ENCODE results near the gene C12orf42. TPM values are rescaled to one million over a fixed set of nuclear protein-coding genes. Genes with fewer than 3 reads are reported as not detected.
A peak's percentile ranks its signal among the peaks of the same experiment; 100 is the strongest.

The C12orf42 gene
- total RNA-seq, 1 experiment from 2014 or later: 0.37 TPM

- no peak for TF ChIP-seq ATF1 (CRISPR knock-in tag; IDR thresholded peaks at IDR 0.05)
Measured at GRCh38 chr12:103353913-103354312, 141.9 kb downstream of the C12orf42 start (continued).

DNA sequence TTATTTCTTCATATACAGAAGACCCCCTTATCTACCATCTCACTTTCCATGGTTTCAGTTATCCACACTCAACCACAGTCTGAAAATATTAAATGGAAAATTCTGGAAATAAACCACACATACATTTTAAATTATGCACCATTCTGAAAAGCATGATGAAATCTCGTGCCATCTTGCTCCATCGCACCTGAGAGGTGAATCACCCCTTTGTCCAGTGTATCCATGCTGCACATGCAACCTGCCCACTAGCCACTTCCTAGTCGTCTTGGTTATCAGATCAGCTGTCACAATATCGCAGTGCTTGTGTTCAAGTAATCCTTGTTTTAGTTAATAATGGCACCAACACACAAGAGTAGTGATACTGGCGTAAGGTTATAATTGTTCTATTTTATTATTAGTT is 145.7 kb downstream of the C12orf42 start:
- Mint-ChIP-seq H3K27me3 (ENCODE audit: low read depth) (no peaks in the 10 kb centered on the region), H3K4me3 (no peak overlapping the region), H3K36me3 (no peaks in the 10 kb centered on the region), H3K4me1 (0 out of 2 replicates have a peak, but pooled peaks cover 3% of the 10 kb centered on the region), H3K27ac (no peak overlapping the region), H3K9me3 (peaks cover 6% of the 10 kb centered on the region; the same call in 1 of the 2 replicates)
- ATAC-seq (no peak), DNase-seq (ENCODE audit: low spot score) (no peak)
- ChIA-PET POLR2A (no interaction called here), CTCF (no interaction called here)
- TF ChIP-seq GABPB1 (CRISPR knock-in tag; IDR thresholded peaks at IDR 0.05): 0 out of 2 replicates have a peak, but pooled peaks have one; percentile 41
- no peak for TF ChIP-seq NR1H2 (CRISPR knock-in tag; IDR thresholded peaks at IDR 0.05)
- no peak for TF ChIP-seq USF1 (CRISPR knock-in tag; IDR thresholded peaks at IDR 0.05)
- no peak for TF ChIP-seq SP1 (CRISPR knock-in tag; conservative IDR thresholded peaks at IDR 0.05)
- TF ChIP-seq, protein P1, sequence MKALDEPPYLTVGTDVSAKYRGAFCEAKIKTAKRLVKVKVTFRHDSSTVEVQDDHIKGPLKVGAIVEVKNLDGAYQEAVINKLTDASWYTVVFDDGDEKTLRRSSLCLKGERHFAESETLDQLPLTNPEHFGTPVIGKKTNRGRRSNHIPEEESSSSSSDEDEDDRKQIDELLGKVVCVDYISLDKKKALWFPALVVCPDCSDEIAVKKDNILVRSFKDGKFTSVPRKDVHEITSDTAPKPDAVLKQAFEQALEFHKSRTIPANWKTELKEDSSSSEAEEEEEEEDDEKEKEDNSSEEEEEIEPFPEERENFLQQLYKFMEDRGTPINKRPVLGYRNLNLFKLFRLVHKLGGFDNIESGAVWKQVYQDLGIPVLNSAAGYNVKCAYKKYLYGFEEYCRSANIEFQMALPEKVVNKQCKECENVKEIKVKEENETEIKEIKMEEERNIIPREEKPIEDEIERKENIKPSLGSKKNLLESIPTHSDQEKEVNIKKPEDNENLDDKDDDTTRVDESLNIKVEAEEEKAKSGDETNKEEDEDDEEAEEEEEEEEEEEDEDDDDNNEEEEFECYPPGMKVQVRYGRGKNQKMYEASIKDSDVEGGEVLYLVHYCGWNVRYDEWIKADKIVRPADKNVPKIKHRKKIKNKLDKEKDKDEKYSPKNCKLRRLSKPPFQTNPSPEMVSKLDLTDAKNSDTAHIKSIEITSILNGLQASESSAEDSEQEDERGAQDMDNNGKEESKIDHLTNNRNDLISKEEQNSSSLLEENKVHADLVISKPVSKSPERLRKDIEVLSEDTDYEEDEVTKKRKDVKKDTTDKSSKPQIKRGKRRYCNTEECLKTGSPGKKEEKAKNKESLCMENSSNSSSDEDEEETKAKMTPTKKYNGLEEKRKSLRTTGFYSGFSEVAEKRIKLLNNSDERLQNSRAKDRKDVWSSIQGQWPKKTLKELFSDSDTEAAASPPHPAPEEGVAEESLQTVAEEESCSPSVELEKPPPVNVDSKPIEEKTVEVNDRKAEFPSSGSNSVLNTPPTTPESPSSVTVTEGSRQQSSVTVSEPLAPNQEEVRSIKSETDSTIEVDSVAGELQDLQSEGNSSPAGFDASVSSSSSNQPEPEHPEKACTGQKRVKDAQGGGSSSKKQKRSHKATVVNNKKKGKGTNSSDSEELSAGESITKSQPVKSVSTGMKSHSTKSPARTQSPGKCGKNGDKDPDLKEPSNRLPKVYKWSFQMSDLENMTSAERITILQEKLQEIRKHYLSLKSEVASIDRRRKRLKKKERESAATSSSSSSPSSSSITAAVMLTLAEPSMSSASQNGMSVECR (CRISPR knock-in tag; IDR thresholded peaks at IDR 0.05; ENCODE audit: borderline replicate concordance): no peak

DNA sequence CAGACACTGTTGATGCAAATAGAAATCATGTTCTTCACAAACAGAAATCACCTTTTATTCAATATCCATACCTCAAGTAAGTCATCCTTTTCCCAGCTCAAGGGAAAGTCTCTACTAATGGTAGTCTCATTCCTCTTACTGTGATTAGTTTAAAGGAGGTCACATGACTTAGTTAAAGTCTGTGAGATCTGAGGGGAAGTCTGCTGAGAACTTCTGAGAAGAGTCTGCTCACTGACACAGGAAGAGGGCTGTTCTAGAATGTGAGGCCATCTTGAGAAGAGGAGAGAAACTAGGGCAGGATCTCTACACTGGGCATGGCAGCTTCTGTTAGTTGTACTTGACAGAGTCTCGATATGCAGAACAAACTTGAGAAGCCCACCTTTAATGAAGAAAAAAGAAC is 146.8 kb downstream of the C12orf42 start:
- H3K36me3 Mint-ChIP-seq: no peaks in the 10 kb centered on the region
- H3K27ac Mint-ChIP-seq: no peak overlapping the region
- H3K4me3 Mint-ChIP-seq: no peak overlapping the region
- 0 out of 2 replicates have a peak, but pooled peaks cover 3% of the 10 kb centered on the region for H3K4me1 Mint-ChIP-seq
- H3K27me3 Mint-ChIP-seq (ENCODE audit: low read depth): no peaks in the 10 kb centered on the region
- POLR2A ChIA-PET: no interaction called here
- H3K9me3 Mint-ChIP-seq: peaks cover 6% of the 10 kb centered on the region; the same call in 1 of the 2 replicates
- CTCF ChIA-PET: no interaction called here
- DNase-seq (ENCODE audit: low spot score): no peak
- no peak for ATAC-seq
- no peak for TF ChIP-seq RELA (CRISPR knock-in tag; IDR thresholded peaks at IDR 0.05; ENCODE audit: borderline replicate concordance)
- no peak for TF ChIP-seq CREB1 (CRISPR knock-in tag; IDR thresholded peaks at IDR 0.05)
- TF ChIP-seq, protein P1 (CRISPR knock-in tag; IDR thresholded peaks at IDR 0.05; ENCODE audit: borderline replicate concordance): no peak
- TF ChIP-seq TEAD1 (CRISPR knock-in tag; IDR thresholded peaks at IDR 0.05): no peak
- TF ChIP-seq, protein P2, sequence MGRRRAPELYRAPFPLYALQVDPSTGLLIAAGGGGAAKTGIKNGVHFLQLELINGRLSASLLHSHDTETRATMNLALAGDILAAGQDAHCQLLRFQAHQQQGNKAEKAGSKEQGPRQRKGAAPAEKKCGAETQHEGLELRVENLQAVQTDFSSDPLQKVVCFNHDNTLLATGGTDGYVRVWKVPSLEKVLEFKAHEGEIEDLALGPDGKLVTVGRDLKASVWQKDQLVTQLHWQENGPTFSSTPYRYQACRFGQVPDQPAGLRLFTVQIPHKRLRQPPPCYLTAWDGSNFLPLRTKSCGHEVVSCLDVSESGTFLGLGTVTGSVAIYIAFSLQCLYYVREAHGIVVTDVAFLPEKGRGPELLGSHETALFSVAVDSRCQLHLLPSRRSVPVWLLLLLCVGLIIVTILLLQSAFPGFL (CRISPR knock-in tag; IDR thresholded peaks at IDR 0.05; ENCODE audit: borderline replicate concordance): no peak
- TF ChIP-seq JAZF1 (CRISPR knock-in tag; IDR thresholded peaks at IDR 0.05): no peak
- no peak for TF ChIP-seq IRF1 (CRISPR knock-in tag; IDR thresholded peaks at IDR 0.05)
- no peak for TF ChIP-seq SOX15 (CRISPR knock-in tag; IDR thresholded peaks at IDR 0.05)
- TF ChIP-seq CREM (CRISPR knock-in tag; IDR thresholded peaks at IDR 0.05): no peak
- TF ChIP-seq NFATC4 (CRISPR knock-in tag; IDR thresholded peaks at IDR 0.05): no peak
- TF ChIP-seq RORB (CRISPR knock-in tag; IDR thresholded peaks at IDR 0.05): no peak
- TF ChIP-seq, protein P3, sequence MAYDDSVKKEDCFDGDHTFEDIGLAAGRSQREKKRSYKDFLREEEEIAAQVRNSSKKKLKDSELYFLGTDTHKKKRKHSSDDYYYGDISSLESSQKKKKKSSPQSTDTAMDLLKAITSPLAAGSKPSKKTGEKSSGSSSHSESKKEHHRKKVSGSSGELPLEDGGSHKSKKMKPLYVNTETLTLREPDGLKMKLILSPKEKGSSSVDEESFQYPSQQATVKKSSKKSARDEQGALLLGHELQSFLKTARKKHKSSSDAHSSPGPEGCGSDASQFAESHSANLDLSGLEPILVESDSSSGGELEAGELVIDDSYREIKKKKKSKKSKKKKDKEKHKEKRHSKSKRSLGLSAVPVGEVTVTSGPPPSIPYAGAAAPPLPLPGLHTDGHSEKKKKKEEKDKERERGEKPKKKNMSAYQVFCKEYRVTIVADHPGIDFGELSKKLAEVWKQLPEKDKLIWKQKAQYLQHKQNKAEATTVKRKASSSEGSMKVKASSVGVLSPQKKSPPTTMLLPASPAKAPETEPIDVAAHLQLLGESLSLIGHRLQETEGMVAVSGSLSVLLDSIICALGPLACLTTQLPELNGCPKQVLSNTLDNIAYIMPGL (CRISPR knock-in tag; IDR thresholded peaks at IDR 0.05): no peak
- no peak for TF ChIP-seq SMAD4 (CRISPR knock-in tag; IDR thresholded peaks at IDR 0.05)
- no peak for TF ChIP-seq EMX1 (CRISPR knock-in tag; IDR thresholded peaks at IDR 0.05)
- TF ChIP-seq, protein P4, sequence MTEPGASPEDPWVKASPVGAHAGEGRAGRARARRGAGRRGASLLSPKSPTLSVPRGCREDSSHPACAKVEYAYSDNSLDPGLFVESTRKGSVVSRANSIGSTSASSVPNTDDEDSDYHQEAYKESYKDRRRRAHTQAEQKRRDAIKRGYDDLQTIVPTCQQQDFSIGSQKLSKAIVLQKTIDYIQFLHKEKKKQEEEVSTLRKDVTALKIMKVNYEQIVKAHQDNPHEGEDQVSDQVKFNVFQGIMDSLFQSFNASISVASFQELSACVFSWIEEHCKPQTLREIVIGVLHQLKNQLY (CRISPR knock-in tag; IDR thresholded peaks at IDR 0.05): no peak
- TF ChIP-seq ZNF396 (CRISPR knock-in tag; IDR thresholded peaks at IDR 0.05; ENCODE audit: borderline replicate concordance): no peak
